Activated T-cell treated with anti-CD3 and anti-CD28 coated beads for 48 hours (primary cell): ENCODE results near the gene ADIPOR1.
A peak's percentile ranks its signal among the peaks of the same experiment; 100 is the strongest.
"Not testable (repeated sequence)": the region's sequence is repeated elsewhere in the genome, so short reads cannot be mapped to it uniquely, and the experiment has no call there.

Source experiments
- DNase-seq: peaks from one replicate; pipeline ENCODE4 v3.0.0-alpha.2; 2020; ENCODE audit warnings: low read depth

Gene ADIPOR1

GRCh38 chr1:202957733-202958543 lies at the start of gene ADIPOR1:
TSS of gene ADIPOR1 (minus strand) at chr1:202958312. CDS start at chr1:202951070, 7,242 bp downstream.
- peak; percentile 94 for DNase-seq

- peak; percentile 93 for DNase-seq
Observed at GRCh38 chr1:203006948-203007871, 49.1 kb upstream of the ADIPOR1 start, which contains the start of gene TMEM183A. TSS of gene TMEM183A (plus strand) at chr1:203007374. CDS start at chr1:203007466, 92 bp downstream.

GRCh38 chr1:203005395-203006142 lies 47.5 kb upstream of the ADIPOR1 start:
- DNase-seq = not testable (repeated sequence)

GRCh38 chr1:203002951-203003350 lies 44.8 kb upstream of the ADIPOR1 start:
- no peak for DNase-seq

- no peak for DNase-seq
Observed at GRCh38 chr1:203001986-203002385, 43.9 kb upstream of the ADIPOR1 start.

- no peak for DNase-seq
Observed at GRCh38 chr1:203000217-203000944, 42.3 kb upstream of the ADIPOR1 start.

- peak; percentile 30 for DNase-seq
Observed at GRCh38 chr1:202998836-202999750, 41.0 kb upstream of the ADIPOR1 start.

- DNase-seq = no peak
Observed at GRCh38 chr1:202994756-202995155, 36.6 kb upstream of the ADIPOR1 start.

- no peak for DNase-seq
Observed at GRCh38 chr1:202991112-202991511, 33.0 kb upstream of the ADIPOR1 start.

GRCh38 chr1:202989879-202990278 lies 31.8 kb upstream of the ADIPOR1 start:
- no peak for DNase-seq

- DNase-seq = no peak
Observed at GRCh38 chr1:202987922-202988583, 29.9 kb upstream of the ADIPOR1 start.

- no peak for DNase-seq
Observed at GRCh38 chr1:202987255-202987654, 29.1 kb upstream of the ADIPOR1 start.

GRCh38 chr1:202986120-202986519 lies 28.0 kb upstream of the ADIPOR1 start:
- DNase-seq = not testable (repeated sequence)

GRCh38 chr1:202982715-202983430 lies 24.8 kb upstream of the ADIPOR1 start:
- no peak for DNase-seq

- no peak for DNase-seq
Observed at GRCh38 chr1:202981939-202982338, 23.8 kb upstream of the ADIPOR1 start.

GRCh38 chr1:202979459-202979858 lies 21.3 kb upstream of the ADIPOR1 start:
- DNase-seq = no peak

GRCh38 chr1:202976633-202977032 lies 18.5 kb upstream of the ADIPOR1 start:
- DNase-seq = no peak

GRCh38 chr1:202974856-202975255 lies 16.7 kb upstream of the ADIPOR1 start:
- no peak for DNase-seq

GRCh38 chr1:202972046-202972445 lies 13.9 kb upstream of the ADIPOR1 start:
- DNase-seq = no peak
